Fibroblast of the aortic adventitia (primary cell): ENCODE data around the gene CYB5RL. TPM values are rescaled to one million over a fixed set of nuclear protein-coding genes. Genes with fewer than 3 reads are reported as not detected.
A peak's percentile ranks its signal among the peaks of the same experiment; 100 is the strongest.

Experiments
- DNase-seq: peaks from one replicate; pipeline ENCODE4 v3.0.0-alpha.2; 2010; ENCODE audit warnings: low read depth
- H3K4me3 ChIP-seq: 2 replicates; pipeline ENCODE4 v1.5.1; 2011; ENCODE audit warnings: low read depth, mild to moderate bottlenecking, control low read depth, low read length, moderate library complexity
- total RNA-seq: library from RNA; depleted of rRNA; stranded (reverse); fragments of >200 nt; gene quantifications from 2 replicates; pipeline ENCODE4 v1.2.3, GENCODE V29; 2012; ENCODE audit warnings: low replicate concordance
- TF ChIP-seq, protein P1 (sequence below): IDR thresholded peaks from 2 replicates; pipeline ENCODE4 v1.5.1; 2011; ENCODE audit warnings: mild to moderate bottlenecking, low read length, control low read depth, inconsistent platforms; ENCODE audit not compliant: insufficient read depth

Gene CYB5RL
- total RNA-seq, 1 donor: 10.9 TPM

DNA sequence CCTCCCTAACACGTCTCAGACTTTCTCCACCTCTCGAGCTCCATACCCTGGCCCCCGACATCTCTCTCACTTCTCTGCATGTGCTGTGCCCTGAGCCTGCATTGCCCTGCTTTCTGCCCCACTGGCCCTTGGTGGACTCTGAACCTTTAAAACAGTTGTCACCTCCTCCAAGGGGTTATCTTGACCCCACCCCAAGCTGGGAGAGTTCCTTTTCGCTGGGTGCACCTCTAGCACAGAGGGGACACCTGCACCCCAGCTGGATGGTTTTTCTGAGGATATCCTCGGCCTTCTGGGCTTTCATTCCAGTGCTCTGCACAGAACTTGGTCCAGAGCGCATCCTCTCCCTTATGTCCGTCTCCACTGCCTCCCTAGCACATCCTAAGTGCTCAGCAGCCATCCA lies 42.8 kb downstream of the CYB5RL start:
- no peak overlapping the region for H3K4me3 ChIP-seq
- DNase-seq: no peak
- TF ChIP-seq, protein P1, sequence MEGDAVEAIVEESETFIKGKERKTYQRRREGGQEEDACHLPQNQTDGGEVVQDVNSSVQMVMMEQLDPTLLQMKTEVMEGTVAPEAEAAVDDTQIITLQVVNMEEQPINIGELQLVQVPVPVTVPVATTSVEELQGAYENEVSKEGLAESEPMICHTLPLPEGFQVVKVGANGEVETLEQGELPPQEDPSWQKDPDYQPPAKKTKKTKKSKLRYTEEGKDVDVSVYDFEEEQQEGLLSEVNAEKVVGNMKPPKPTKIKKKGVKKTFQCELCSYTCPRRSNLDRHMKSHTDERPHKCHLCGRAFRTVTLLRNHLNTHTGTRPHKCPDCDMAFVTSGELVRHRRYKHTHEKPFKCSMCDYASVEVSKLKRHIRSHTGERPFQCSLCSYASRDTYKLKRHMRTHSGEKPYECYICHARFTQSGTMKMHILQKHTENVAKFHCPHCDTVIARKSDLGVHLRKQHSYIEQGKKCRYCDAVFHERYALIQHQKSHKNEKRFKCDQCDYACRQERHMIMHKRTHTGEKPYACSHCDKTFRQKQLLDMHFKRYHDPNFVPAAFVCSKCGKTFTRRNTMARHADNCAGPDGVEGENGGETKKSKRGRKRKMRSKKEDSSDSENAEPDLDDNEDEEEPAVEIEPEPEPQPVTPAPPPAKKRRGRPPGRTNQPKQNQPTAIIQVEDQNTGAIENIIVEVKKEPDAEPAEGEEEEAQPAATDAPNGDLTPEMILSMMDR: no peak

DNA sequence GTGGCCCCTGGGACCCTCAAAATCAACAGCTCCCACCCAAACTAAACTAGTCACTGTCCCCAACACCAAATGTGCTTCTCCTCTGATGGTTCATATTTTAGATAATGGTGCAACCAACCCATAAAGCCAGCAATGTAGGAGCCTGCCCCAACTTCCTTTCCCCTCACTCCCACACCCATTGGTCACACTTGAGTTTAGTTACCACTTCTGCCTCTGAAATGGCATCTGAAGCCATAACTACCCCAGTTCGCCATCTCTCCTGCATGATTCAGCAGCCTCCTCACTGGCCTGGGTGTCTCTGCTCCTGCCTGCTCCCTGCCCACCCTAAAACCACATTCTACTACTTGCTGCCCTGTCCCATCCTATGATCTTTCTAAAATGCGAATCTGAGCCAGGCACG lies 43.6 kb downstream of the CYB5RL start:
- TF ChIP-seq, protein P1: no peak
- H3K4me3 ChIP-seq: no peak overlapping the region
- no peak for DNase-seq

DNA sequence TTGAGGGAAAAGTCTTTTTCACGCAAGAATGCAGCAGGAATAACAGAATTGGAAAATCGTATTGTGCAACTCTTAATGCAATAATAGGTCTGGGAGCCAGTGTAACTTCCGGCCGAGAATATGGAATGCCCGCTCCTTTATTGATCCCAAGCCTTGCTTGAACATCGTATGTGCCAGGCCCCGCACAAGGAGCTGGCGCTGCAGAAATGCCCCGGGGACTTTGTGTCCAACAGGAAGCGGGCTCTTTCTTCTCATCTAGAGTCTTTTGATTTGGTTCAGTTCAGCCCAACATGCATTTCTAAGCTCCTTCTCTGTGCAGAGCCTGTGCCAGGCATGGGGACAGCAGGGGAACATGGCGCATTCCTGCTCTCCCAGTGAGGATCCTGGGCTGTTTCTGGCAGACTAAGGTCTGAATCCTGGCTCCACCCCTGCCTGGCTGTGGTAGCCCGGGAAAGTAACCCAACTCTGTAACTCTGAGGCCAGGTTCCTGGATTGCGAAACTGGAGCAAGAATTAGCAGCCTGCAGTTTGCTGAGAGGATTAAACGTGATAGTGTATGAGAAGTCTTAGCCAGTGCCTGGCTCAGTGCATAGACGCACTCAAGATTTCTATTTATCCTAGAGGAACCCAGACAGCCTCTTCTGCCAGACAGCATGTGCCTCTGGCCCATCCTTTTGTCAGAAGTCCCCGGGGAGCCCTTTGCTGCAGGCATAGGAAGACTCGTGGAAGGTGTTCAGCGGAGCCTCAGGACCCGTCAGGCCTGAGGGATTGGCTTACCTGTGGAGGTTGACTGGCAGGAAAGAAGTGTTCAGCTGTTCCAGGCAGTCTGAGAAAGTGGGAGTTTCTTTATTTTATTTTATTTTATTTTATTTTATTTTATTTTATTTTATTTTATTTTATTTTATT lies 46.0 kb downstream of the CYB5RL start:
- TF ChIP-seq, protein P1: no peak
- H3K4me3 ChIP-seq: peak overlapping the region; percentile 6
- peak; percentile 88 for DNase-seq

DNA sequence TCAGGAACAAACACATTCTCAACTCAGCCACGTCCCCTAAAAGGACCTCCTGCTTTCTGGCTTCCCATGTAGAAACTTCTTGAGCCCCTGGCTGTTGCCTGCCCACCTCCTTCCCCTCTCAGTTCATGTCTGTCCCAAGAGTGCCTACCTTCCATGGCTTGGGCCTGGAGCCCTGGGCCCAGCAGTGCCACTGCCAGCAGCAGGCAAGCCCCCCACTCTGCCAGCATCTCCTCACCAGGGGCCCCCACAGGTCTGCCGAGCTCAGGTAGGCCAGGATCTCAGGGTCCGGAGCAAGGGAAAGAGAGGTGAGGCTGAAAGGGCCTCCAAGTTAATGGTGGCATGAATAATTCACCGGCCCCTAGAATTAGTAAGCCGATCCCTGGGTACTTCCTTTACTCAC lies 47.1 kb downstream of the CYB5RL start, which contains the start of gene CDCP2:
TSS of gene CDCP2 (minus strand) at position 305 of the 400 bp plus-strand sequence. CDS start at position 227, 78 bp downstream.
- no peak for DNase-seq
- TF ChIP-seq, protein P1: no peak

DNA sequence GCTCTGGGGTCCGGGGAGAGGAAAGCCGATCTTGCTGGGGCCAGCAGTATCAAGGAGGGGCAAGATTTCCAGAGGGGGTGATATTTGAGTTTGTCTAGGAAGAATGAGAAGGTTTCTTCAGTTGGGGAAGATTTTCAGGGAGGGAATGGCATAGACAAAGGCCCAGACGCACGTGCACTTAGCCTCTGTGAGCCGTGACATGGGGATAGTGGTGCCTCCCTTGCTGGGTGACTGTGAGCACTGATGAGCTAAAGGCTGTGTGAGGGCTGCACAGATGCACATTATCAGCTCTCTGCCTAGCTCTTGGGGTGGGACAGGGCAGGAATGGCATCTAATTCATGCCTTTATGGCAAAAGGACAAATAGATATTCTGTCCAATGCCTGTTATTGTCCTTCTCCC lies 48.8 kb downstream of the CYB5RL start:
- H3K4me3 ChIP-seq: no peak overlapping the region
- TF ChIP-seq, protein P1: no peak
- no peak for DNase-seq

More for the DNA sequence above, 47.1 kb downstream of the CYB5RL start, which contains the start of gene CDCP2:
- H3K4me3 ChIP-seq: peak within 1 kb of the TSS; percentile 6

Other genes starting within 250 kb of the CYB5RL start
- gene LDLRAD1, start 181.8 kb downstream of the CYB5RL start, total RNA-seq: not detected in 2 replicates
- gene TMEM59, start 146.8 kb downstream of the CYB5RL start, total RNA-seq: 278 and 356 TPM in 2 replicates
- gene TCEANC2, start 146.4 kb downstream of the CYB5RL start, total RNA-seq: 5.4 and 5.5 TPM in 2 replicates
- not detected in 2 replicates for gene CDCP2, start 47.0 kb downstream of the CYB5RL start, total RNA-seq
- 67.1 and 98.7 TPM in 2 replicates for gene MRPL37, start 137 bp upstream of the CYB5RL start, total RNA-seq
- 7.7 and 11.7 TPM in 2 replicates for gene SSBP3, start 206.4 kb upstream of the CYB5RL start, total RNA-seq